ENCODE data around the gene RICTOR.
"Not testable (repeated sequence)": the region's sequence is repeated elsewhere in the genome, so short reads cannot be mapped to it uniquely, and the experiment has no call there.

RICTOR gene

GRCh38 chr5:39055768-39056398 is 18.3 kb downstream of the RICTOR start:
- DNase-seq, result no peak

GRCh38 chr5:39055027-39055767 is 19.0 kb downstream of the RICTOR start:
- no peak for DNase-seq

GRCh38 chr5:39053189-39053588 is 21.0 kb downstream of the RICTOR start:
- DNase-seq, result no peak

GRCh38 chr5:39052141-39052540 is 22.1 kb downstream of the RICTOR start:
- no peak for DNase-seq

GRCh38 chr5:39049315-39049714 is 24.9 kb downstream of the RICTOR start:
- DNase-seq, result peak; percentile 42 to 68

GRCh38 chr5:39040875-39041274 is 33.3 kb downstream of the RICTOR start:
- no peak for DNase-seq

- not testable (repeated sequence) for DNase-seq
These were observed 39.7 kb downstream of the RICTOR start for GRCh38 chr5:39034493-39034892.

- no peak for DNase-seq
These were observed 43.2 kb downstream of the RICTOR start for GRCh38 chr5:39031041-39031440.

- DNase-seq, result no peak
These were observed 48.7 kb downstream of the RICTOR start for GRCh38 chr5:39025456-39025855.

- no peak for DNase-seq
These were observed 49.3 kb downstream of the RICTOR start for GRCh38 chr5:39024884-39025283.

GRCh38 chr5:39024005-39024404 is 50.2 kb downstream of the RICTOR start:
- DNase-seq, result no peak

- DNase-seq, result no peak
These were observed 51.1 kb downstream of the RICTOR start for GRCh38 chr5:39023121-39023520.

GRCh38 chr5:39022151-39022550 is 52.0 kb downstream of the RICTOR start:
- DNase-seq, result no peak

- no peak for DNase-seq
These were observed 52.8 kb downstream of the RICTOR start for GRCh38 chr5:39021413-39021812.

- DNase-seq, result no peak
These were observed 53.7 kb downstream of the RICTOR start for GRCh38 chr5:39020458-39020857.

- DNase-seq, result no peak
These were observed 54.9 kb downstream of the RICTOR start for GRCh38 chr5:39019254-39019653.

- DNase-seq, result no peak
These were observed 56.7 kb downstream of the RICTOR start for GRCh38 chr5:39017504-39017903.

- DNase-seq, result no peak
These were observed 57.5 kb downstream of the RICTOR start for GRCh38 chr5:39016587-39017275.

- DNase-seq, result no peak
These were observed 58.2 kb downstream of the RICTOR start for GRCh38 chr5:39015743-39016586.

- DNase-seq, result no peak
These were observed 59.6 kb downstream of the RICTOR start for GRCh38 chr5:39014561-39014960.

- no peak for DNase-seq
These were observed 60.3 kb downstream of the RICTOR start for GRCh38 chr5:39013938-39014337.

GRCh38 chr5:39010958-39011357 is 63.2 kb downstream of the RICTOR start:
- not testable (repeated sequence) for DNase-seq

GRCh38 chr5:39009981-39010380 is 64.2 kb downstream of the RICTOR start:
- DNase-seq, result no peak

All from NCI-H526 (cell line).